Endothelial cell (in vitro differentiated cells): ENCODE measurements around the gene FRG1. TPM values are rescaled to one million over a fixed set of nuclear protein-coding genes. Genes with fewer than 3 reads are reported as not detected.
"Not testable (repeated sequence)": the region's sequence is repeated elsewhere in the genome, so short reads cannot be mapped to it uniquely, and the experiment has no call there.

Source experiments
- DNase-seq: peaks from one replicate; pipeline ENCODE4 v3.0.0; 2021; ENCODE audit warnings: low spot score
- H3K27ac Mint-ChIP-seq: one replicate; pipeline ENCODE4 v1.8.0; 2021; ENCODE audit warnings: mixed read lengths, inconsistent platforms; ENCODE audit not compliant: unreplicated experiment
- H3K27me3 Mint-ChIP-seq: one replicate; pipeline ENCODE4 v1.8.0; 2021; ENCODE audit warnings: mild to moderate bottlenecking, moderate library complexity, mixed read lengths, inconsistent platforms; ENCODE audit not compliant: unreplicated experiment
- H3K36me3 Mint-ChIP-seq: one replicate; pipeline ENCODE4 v1.8.0; 2021; ENCODE audit warnings: mild to moderate bottlenecking, low read depth, mixed read lengths, inconsistent platforms; ENCODE audit not compliant: unreplicated experiment
- H3K4me1 Mint-ChIP-seq: one replicate; pipeline ENCODE4 v1.8.0; 2021; ENCODE audit warnings: mild to moderate bottlenecking, mixed read lengths, inconsistent platforms; ENCODE audit not compliant: unreplicated experiment
- H3K4me3 Mint-ChIP-seq: one replicate; pipeline ENCODE4 v1.8.0; 2021; ENCODE audit warnings: mild to moderate bottlenecking, mixed read lengths, inconsistent platforms; ENCODE audit not compliant: unreplicated experiment
- H3K9me3 Mint-ChIP-seq: one replicate; pipeline ENCODE4 v1.8.0; 2021; ENCODE audit warnings: mixed read lengths, inconsistent platforms; ENCODE audit not compliant: unreplicated experiment
- total RNA-seq: library from RNA; stranded (reverse); fragmentation: NEBNext Ultra II Directional; extraction: Animal tissue kit (Norgen Biotek cat#: 25700); gene quantifications from one replicate; pipeline ENCODE4 v1.2.1, GENCODE V29; 2021; ENCODE audit not compliant: unreplicated experiment
- TF ChIP-seq, protein P1 (sequence below): fragments of 200-600 bp; sonication (generic); IDR thresholded peaks from one replicate; pipeline ENCODE4 v1.5.0; 2021; ENCODE audit warnings: antibody characterized with exemption; ENCODE audit not compliant: unreplicated experiment

FRG1 gene
- total RNA-seq, 1 donor from 2014 or later: 47.3 TPM

DNA sequence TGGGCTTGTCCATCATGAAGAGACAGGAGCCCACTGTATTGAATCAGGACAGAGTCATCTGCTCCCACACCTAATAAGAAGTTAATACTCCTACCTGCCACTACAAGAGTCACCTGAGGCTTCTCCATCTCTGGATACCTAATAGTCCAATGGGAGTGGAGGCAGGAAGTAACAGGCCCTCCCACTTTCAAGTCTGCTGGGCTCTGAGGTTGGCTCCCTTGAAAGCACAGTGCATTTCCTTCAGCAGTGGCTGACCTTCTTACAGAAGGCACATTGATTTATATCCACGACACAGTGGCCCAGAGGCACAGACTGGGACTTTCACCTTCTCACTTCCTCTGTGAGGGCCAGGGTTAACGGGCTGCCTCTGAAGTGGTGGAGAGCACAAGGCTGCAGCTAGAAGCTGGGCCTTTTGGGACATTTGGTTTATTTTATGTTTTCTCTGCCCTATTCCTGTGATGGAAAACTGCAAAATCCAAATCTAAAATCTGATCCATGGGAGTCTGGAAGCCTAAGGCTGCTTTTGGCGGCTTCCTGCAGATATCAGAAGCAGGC is 48.3 kb downstream of the FRG1 start:
- DNase-seq: no peak
- Mint-ChIP-seq H3K36me3 (no peaks in the 10 kb centered on the region), H3K27ac (no peak overlapping the region), H3K4me3 (no peak overlapping the region), H3K27me3 (peaks cover 2% of the 10 kb centered on the region), H3K4me1 (peaks cover 5% of the 10 kb centered on the region), H3K9me3 (peaks cover 7% of the 10 kb centered on the region)
- TF ChIP-seq, protein P1, sequence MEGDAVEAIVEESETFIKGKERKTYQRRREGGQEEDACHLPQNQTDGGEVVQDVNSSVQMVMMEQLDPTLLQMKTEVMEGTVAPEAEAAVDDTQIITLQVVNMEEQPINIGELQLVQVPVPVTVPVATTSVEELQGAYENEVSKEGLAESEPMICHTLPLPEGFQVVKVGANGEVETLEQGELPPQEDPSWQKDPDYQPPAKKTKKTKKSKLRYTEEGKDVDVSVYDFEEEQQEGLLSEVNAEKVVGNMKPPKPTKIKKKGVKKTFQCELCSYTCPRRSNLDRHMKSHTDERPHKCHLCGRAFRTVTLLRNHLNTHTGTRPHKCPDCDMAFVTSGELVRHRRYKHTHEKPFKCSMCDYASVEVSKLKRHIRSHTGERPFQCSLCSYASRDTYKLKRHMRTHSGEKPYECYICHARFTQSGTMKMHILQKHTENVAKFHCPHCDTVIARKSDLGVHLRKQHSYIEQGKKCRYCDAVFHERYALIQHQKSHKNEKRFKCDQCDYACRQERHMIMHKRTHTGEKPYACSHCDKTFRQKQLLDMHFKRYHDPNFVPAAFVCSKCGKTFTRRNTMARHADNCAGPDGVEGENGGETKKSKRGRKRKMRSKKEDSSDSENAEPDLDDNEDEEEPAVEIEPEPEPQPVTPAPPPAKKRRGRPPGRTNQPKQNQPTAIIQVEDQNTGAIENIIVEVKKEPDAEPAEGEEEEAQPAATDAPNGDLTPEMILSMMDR: no peak

GRCh38 chr4:189989941-189990340 is 49.3 kb downstream of the FRG1 start:
- not testable (repeated sequence) for H3K4me1 Mint-ChIP-seq, H3K9me3 Mint-ChIP-seq, H3K4me3 Mint-ChIP-seq, DNase-seq, H3K27ac Mint-ChIP-seq, H3K27me3 Mint-ChIP-seq, H3K36me3 Mint-ChIP-seq

Other genes starting within 250 kb of the FRG1 start
- gene FRG2, start 86.4 kb downstream of the FRG1 start, total RNA-seq: not detected
- gene DBET, start 123.6 kb downstream of the FRG1 start, total RNA-seq: 0.28 TPM
- gene DUX4, start 232.9 kb downstream of the FRG1 start, total RNA-seq: 0.49 TPM